Astrocyte of the cerebellum (primary cell): ENCODE results near the gene DGAT2.

ENCODE experiments used
- DNase-seq: peaks from one replicate; pipeline ENCODE4 v3.0.0-alpha.2; 2011; ENCODE audit warnings: low read depth
- H3K4me3 ChIP-seq: 2 replicates; pipeline ENCODE4 v1.5.1; 2011; ENCODE audit warnings: mild to moderate bottlenecking, low read depth, low read length, moderate library complexity
- CTCF ChIP-seq: IDR thresholded peaks from 2 replicates; pipeline ENCODE4 v1.5.1; 2012; ENCODE audit warnings: low read length, low read depth, moderate library complexity, mild to moderate bottlenecking; ENCODE audit errors: missing control alignments
- in situ Hi-C: cut with HindIII; loops from 2 replicates; pipeline ENCODE4 v1.10.0; 2017; ENCODE audit warnings: low sequenced_read_pairs

DGAT2 gene

DNA sequence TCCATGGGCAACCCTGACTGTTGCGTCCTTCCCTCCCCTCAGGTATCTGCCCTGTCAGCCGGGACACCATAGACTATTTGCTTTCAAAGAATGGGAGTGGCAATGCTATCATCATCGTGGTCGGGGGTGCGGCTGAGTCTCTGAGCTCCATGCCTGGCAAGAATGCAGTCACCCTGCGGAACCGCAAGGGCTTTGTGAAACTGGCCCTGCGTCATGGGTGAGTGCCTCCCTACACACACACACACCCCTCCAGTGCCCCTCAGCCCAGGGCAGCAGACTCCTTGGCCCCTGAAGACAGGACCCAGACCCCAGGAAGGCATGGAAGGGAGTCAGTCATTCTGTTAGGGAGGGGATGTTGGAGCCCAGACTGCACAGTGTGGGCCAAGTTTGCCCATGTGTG, 28.5 kb downstream of the DGAT2 start:
- DNase-seq, result no peak
- TF ChIP-seq CTCF, result no peak
- in situ Hi-C loops, result no loop called here
- no peak overlapping the region for H3K4me3 ChIP-seq

DNA sequence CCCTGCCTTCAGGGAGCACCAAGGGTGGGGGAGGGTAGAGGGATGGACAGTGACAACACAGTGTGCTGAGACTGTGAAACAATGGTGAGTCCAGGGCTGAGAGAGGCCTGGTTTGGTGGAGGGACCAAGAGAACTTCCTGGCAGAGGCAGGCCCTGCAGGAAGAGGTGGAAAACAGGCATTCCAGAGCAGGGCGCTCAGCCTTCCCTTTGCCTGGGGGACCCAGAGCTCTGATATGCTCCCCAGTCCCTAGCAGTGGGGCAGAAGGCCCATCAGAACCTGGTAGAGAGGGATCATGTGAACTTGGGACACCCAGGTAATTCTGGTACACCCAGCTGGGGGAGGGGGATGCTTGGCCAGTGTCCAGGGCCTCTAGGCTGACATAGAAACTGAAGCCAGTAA, 29.2 kb downstream of the DGAT2 start:
- no peak overlapping the region for H3K4me3 ChIP-seq

DNA sequence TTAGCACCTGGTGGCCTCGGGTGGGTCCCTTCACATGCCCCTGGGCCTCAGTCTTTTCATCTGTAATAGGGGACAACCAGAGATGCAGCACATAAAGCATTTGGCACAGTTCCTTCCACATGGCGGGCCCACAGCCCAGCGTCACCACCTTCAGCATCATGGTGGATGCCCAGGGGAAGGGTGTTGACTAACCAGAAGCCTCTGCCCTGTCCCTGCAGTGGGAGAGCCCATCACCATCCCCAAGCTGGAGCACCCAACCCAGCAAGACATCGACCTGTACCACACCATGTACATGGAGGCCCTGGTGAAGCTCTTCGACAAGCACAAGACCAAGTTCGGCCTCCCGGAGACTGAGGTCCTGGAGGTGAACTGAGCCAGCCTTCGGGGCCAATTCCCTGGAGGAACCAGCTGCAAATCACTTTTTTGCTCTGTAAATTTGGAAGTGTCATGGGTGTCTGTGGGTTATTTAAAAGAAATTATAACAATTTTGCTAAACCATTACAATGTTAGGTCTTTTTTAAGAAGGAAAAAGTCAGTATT, 31.6 kb downstream of the DGAT2 start:
- no peak for DNase-seq
- in situ Hi-C loops, result no loop called here
- H3K4me3 ChIP-seq, result no peak overlapping the region
- TF ChIP-seq CTCF, result no peak

More for the DNA sequence above, 29.2 kb downstream of the DGAT2 start:
- in situ Hi-C loops, result no loop called here
- no peak for TF ChIP-seq CTCF
- no peak for DNase-seq

GRCh38 chr11:75800728-75801361, 32.3 kb downstream of the DGAT2 start:
- no peak for DNase-seq
- H3K4me3 ChIP-seq, result no peak overlapping the region
- TF ChIP-seq CTCF, result no peak
- in situ Hi-C loops, result no loop called here

DNA sequence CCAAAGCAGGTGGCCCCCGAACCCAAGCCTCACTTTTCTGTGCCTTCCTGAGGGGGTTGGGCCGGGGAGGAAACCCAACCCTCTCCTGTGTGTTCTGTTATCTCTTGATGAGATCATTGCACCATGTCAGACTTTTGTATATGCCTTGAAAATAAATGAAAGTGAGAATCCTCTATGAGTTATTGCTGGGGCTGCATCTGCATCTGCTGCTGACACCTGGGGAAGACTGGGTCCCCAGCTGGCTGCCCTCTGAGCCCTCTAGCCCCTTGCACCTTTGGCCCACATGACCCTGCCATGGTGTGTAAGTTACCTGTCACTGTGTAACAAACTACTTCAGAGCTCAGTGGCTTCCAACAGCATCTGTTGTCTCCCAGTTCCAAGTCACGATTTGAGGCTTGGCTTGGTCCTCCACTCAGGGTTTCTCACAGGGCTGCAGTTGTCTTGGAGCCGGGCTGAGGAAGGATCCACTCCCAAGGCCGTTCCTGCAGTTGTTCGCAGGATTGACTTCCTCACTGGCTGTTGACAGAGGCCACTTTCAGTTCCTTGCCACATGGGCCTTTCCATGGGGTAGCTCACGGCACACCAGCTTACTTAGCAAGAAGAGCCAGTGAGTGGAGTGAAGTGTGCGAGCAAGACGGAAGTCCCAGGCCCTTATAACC, 32.9 kb downstream of the DGAT2 start:
- TF ChIP-seq CTCF, result no peak
- no peak for DNase-seq
- H3K4me3 ChIP-seq, result no peak overlapping the region
- in situ Hi-C loops, result no loop called here

DNA sequence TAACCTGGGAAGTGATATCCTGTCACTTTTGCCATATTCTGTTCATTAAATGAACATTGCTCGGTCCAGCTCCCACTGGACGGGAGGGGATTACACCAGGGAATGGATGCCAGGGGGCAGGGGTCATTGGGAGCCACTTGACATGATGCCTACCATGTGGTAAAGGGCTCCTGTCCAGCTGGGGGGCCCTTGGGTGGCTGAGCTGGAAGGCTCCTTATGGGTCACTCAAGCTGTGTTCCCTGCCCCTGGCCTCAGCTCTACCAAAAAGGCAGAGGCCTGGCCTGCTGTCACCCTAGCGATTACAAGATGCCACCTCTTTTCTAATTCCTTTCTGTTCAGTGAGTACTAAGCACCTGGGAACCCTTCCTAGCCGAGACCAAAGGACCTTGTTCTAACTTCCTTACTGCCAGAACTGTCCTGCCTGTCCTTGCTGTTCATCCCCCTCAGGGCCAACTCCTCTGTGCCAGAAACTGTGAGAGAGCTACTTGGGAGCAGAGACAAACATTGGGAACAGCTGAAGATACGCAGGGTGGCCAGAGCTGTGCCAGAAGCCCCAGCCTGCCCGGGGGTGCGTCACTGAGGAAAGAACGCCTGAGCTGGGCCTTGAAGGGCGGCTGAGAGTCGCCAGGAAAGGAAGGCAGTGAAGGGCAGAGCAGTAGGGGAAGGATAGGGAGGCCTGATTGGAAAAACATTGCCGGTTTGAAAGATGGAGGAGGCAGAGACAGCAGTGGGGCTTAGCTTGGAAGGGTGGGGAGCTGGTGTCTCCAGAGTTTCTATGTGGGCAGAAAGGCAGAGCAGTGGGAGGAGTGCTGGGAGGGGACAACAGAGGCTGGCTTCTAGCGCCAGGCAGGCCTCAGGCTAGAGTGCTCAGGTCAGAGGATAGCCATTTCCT, 33.7 kb downstream of the DGAT2 start:
- DNase-seq, result no peak
- TF ChIP-seq CTCF, result no peak
- no peak overlapping the region for H3K4me3 ChIP-seq
- in situ Hi-C loops, result no loop called here
